Spinal cord (tissue), 10 donors: ENCODE results near the gene PNLIPRP2. TPM values are rescaled to one million over a fixed set of nuclear protein-coding genes. Genes with fewer than 3 reads are reported as not detected.

Experiments
- DNase-seq, 6 donors: peaks; one replicate each; pipeline versions ENCODE4 v3.0.0 to v3.0.0-alpha.2; 2013 to 2015; ENCODE audit warnings: low spot score in 6 of 6, low read depth in 4 of 6
- H3K27ac ChIP-seq: one replicate; pipeline ENCODE4 v1.5.1; 2013; ENCODE audit warnings: low read depth, low read length, control low read depth
- H3K27me3 ChIP-seq: one replicate; pipeline ENCODE4 v1.6.1; 2013; ENCODE audit warnings: low read length; ENCODE audit not compliant: control insufficient read depth, insufficient read depth
- H3K36me3 ChIP-seq: one replicate; pipeline ENCODE4 v1.6.1; 2013; ENCODE audit warnings: low read length; ENCODE audit not compliant: control insufficient read depth, insufficient read depth
- H3K4me1 ChIP-seq: one replicate; pipeline ENCODE4 v1.6.1; 2013; ENCODE audit warnings: low read length; ENCODE audit not compliant: control insufficient read depth, insufficient read depth
- H3K4me3 ChIP-seq: one replicate; pipeline ENCODE4 v1.5.1; 2013; ENCODE audit warnings: low read depth, low read length, control low read depth
- H3K9me3 ChIP-seq: one replicate; pipeline ENCODE4 v1.6.1; 2013; ENCODE audit warnings: low read length; ENCODE audit not compliant: control insufficient read depth, insufficient read depth
- WGBS: methylation state at CpG from one replicate; pipeline ENCODE4 v1.1.5; 2013; ENCODE audit warnings: missing lambda C conversion rate; ENCODE audit not compliant: insufficient coverage; 5-methylcytosine and 5-hydroxymethylcytosine counted together
- long read RNA-seq, 4 donors: transcript quantifications; one replicate each; lab custom pipeline, GENCODE V29; 2026
- polyA plus RNA-seq, 2 donors: library from polyadenylated mRNA; unstranded; fragments of 120-200 nt; gene quantifications; one replicate each; pipeline ENCODE4 v1.2.1, GENCODE V29; 2013; ENCODE audit not compliant: insufficient read length in 2 of 2
- total RNA-seq, 2 donors: library from RNA; depleted of rRNA in 1 of 2; stranded (reverse); fragments of 120-200 nt in 1 of 2; fragments of >200 nt in 1 of 2; gene quantifications; one replicate each; pipeline versions ENCODE4 v1.2.3 to v1.2.4, GENCODE V29; 2013 to 2014
- donor health status: healthy.

PNLIPRP2 gene
- total RNA-seq (under 1 TPM in 1 of 2 donors, not detected in 1; 0.22 TPM), polyA plus RNA-seq (under 1 TPM; 0.18 to 0.30 TPM)
- long read RNA-seq, donor 1 = 0 reads
- long read RNA-seq, donor 2 = 0 reads
- long read RNA-seq, donor 3 = 0 reads
- long read RNA-seq, donor 4 = 0 reads

DNA sequence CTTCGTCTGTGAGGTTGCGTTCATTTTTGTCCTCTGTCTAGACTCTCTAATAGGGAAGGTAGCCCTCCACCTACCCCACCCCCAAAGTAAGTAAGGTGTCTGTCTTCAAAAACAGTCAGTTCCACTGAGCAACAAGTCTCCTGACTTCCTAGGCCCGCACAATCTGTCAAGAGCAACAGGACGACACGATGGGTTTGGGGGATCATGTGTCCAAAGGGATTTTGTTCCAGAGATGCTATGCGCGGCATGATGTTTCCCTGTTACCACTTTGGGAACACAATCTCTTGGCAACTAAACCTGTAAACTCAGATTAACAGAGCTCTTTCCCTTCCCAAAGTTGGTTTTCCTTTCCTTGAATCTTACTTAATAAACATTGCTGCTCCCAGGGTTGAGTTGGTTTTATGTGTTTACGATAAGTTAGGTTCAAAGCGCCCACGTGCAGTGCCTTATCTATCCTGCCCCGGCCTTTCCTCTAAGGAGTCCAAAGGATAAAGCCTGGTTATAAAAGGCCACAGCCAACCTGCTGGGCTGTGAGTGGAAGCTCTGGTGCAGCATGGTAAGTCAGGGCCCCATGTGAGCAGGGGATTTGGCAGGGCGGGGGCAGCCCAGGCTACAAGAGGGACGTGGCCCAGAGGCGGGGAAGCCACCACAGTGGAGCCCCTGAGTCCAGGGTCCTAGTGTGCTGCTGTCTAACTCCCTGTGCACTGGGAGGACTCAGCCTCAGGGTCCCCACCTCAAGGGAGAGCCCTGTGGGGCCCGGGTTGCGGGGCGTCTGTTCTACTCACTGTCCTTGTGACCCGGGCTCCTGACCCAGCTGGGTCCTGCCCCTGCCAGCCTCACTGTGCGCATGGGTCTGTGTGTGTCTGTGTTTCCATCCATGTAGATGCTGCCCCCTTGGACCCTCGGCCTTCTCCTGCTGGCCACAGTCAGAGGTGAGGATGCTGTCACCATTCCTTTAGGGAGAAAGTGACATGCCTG is at the start of gene PNLIPRP2:
Gene PNLIPRP2 (plus strand): TSS at position 531 of the 978 bp plus-strand sequence.
- Histone ChIP-seq H3K4me1 (no peaks in the 10 kb centered on the region), H3K27ac (no peak within 1 kb of the TSS)

DNA sequence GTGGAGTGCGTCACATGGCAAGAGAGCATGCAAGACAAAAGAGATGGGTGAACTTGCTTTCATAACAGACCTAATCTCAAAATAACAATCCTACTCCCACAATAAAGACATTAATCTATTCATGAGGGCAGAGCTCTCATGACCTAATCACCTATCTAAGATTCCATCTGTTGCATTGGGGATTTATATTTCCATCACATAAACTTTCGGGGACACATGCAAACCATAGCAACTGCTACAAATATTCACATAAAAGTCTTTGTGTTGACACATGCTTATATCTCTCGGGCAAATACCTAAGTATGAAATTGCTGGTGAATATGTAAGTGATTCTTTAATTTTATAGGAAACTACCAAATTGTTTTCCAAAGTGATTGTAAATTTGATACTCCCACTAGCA is 46.0 kb upstream of the PNLIPRP2 start:
- no peak for DNase-seq
- H3K4me1 ChIP-seq = no peaks in the 10 kb centered on the region
- 100% methylated on average over 1 of the region's 3 CpGs for WGBS

More for the DNA sequence above, at the start of gene PNLIPRP2:
- DNase-seq = no peak
- H3K9me3 ChIP-seq = no peaks in the 10 kb centered on the region
- WGBS = 81% methylated on average over 16 of the region's 20 CpGs
- H3K27me3 ChIP-seq = peaks cover under 1% of the 10 kb centered on the region
- H3K36me3 ChIP-seq = no peaks in the 10 kb centered on the region
- no peak within 1 kb of the TSS for H3K4me3 ChIP-seq

GRCh38 chr10:116587878-116588591 is 32.7 kb upstream of the PNLIPRP2 start:
- WGBS = 100% methylated on average over 3 of the region's 8 CpGs

More for the DNA sequence above, 46.0 kb upstream of the PNLIPRP2 start:
- no peak overlapping the region for H3K4me3 ChIP-seq
- no peak overlapping the region for H3K27ac ChIP-seq
- no peaks in the 10 kb centered on the region for H3K9me3 ChIP-seq
- H3K36me3 ChIP-seq = no peaks in the 10 kb centered on the region
- H3K27me3 ChIP-seq = no peaks in the 10 kb centered on the region

GRCh38 chr10:116588995-116589394 is 31.8 kb upstream of the PNLIPRP2 start:
- WGBS = 100% methylated on average over 2 of the region's 2 CpGs
- Histone ChIP-seq H3K27me3 (no peaks in the 10 kb centered on the region), H3K9me3 (no peaks in the 10 kb centered on the region), H3K27ac (no peak overlapping the region), H3K4me3 (no peak overlapping the region), H3K36me3 (no peaks in the 10 kb centered on the region), H3K4me1 (no peaks in the 10 kb centered on the region)
- DNase-seq = no peak

More at GRCh38 chr10:116587878-116588591, 32.7 kb upstream of the PNLIPRP2 start:
- no peak for DNase-seq
- Histone ChIP-seq H3K36me3 (no peaks in the 10 kb centered on the region), H3K27ac (no peak overlapping the region), H3K27me3 (no peaks in the 10 kb centered on the region), H3K9me3 (no peaks in the 10 kb centered on the region), H3K4me1 (no peaks in the 10 kb centered on the region), H3K4me3 (no peak overlapping the region)

DNA sequence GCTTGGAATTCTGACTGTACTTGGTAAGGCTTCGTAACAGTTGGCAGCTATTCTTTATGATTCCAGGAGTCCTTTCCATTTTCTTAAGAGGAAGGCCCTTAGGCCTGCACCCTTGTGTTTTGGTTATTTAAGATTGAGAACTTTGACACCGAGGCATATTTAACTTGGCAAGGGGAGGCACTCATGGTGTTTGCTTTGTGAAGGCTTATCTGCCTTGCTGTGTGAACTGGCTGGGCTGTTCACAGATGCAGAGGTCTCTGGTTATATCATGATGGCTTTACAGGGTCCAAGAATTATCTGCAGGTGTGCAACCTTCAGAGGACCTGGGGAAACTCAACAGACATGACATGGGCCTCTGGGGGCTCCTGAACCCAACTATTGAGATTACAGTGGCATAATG is 30.8 kb upstream of the PNLIPRP2 start:
- no peaks in the 10 kb centered on the region for H3K9me3 ChIP-seq
- 73% methylated on average over 1 of the region's 2 CpGs for WGBS
- H3K36me3 ChIP-seq = no peaks in the 10 kb centered on the region

GRCh38 chr10:116590590-116591444 is 29.9 kb upstream of the PNLIPRP2 start, which contains the start of gene PNLIPRP1:
Gene PNLIPRP1 (plus strand): TSS chr10:116590959. CDS start chr10:116591130, 171 bp downstream.
- Histone ChIP-seq H3K27me3 (no peaks in the 10 kb centered on the region), H3K9me3 (no peaks in the 10 kb centered on the region), H3K36me3 (no peaks in the 10 kb centered on the region), H3K4me3 (no peak within 1 kb of the TSS), H3K4me1 (no peaks in the 10 kb centered on the region), H3K27ac (no peak within 1 kb of the TSS)
- no peak for DNase-seq
- 86% methylated on average over 5 of the region's 9 CpGs for WGBS

More for the DNA sequence above, 30.8 kb upstream of the PNLIPRP2 start:
- Histone ChIP-seq H3K4me3 (no peak overlapping the region), H3K4me1 (no peaks in the 10 kb centered on the region), H3K27ac (no peak overlapping the region), H3K27me3 (no peaks in the 10 kb centered on the region)
- no peak for DNase-seq

DNA sequence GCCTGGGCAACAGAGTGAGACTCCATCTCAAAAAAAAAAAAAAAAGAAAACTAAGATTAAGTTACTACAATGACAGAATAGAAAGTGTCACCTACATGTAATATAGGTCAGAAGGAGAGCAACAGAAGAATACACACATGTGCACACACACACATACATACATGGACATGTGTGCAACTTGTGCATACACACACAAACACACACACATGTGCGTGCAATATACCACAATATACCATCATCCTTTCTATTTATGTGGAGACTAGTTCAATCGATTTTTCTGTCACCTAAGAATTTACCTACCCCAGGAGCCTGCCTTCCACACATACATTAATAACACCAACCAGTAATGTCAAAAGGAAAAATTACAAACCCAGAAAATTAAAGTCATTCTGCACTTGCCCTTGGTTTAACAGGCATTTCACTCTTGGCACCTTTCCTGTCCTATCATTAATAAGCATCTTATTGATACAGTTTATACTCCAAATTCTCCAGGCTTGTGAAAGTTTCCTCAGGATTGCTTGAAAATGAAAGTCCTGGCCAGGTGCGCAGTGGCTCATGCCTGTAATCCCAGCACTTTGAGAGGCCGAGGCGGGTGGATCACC is 27.5 kb upstream of the PNLIPRP2 start:
- no peaks in the 10 kb centered on the region for H3K27me3 ChIP-seq
- 89% methylated on average over 5 of the region's 5 CpGs for WGBS

DNA sequence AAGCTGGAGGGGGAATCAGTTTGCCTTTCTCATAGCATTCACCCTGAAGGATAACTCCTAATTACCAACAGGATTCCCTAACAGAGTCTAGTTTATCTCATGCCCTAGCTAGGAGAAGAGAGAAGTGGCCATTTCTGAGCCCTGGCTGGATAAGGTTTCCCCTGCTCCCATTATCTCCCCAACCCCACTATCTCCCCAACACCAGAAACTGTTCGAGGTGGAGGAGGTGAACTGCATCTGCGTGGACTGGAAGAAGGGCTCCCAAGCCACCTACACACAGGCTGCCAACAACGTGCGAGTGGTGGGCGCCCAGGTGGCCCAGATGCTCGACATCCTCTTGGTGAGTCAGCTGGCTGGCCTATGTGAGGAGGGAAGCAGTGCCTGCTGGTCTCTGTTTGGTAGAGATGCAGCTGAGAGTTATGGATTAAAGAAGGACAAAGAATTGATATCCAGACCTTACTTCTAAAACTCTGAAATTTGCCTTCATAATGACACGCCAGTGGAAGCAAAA is 26.2 kb upstream of the PNLIPRP2 start:
- H3K4me1 ChIP-seq = no peaks in the 10 kb centered on the region
- H3K27me3 ChIP-seq = no peaks in the 10 kb centered on the region
- H3K27ac ChIP-seq = no peak overlapping the region
- H3K9me3 ChIP-seq = no peaks in the 10 kb centered on the region
- no peaks in the 10 kb centered on the region for H3K36me3 ChIP-seq
- 89% methylated on average over 6 of the region's 7 CpGs for WGBS
- no peak overlapping the region for H3K4me3 ChIP-seq
- DNase-seq = no peak

More for the DNA sequence above, 27.5 kb upstream of the PNLIPRP2 start:
- Histone ChIP-seq H3K27ac (no peak overlapping the region), H3K4me1 (no peaks in the 10 kb centered on the region), H3K4me3 (no peak overlapping the region), H3K36me3 (no peaks in the 10 kb centered on the region), H3K9me3 (no peaks in the 10 kb centered on the region)
- DNase-seq = peak in 1 of 6 donors; percentile 5
